HepG2 (cell line): ENCODE measurements around the gene RTEL1. TPM values are rescaled to one million over a fixed set of nuclear protein-coding genes. Genes with fewer than 3 reads are reported as not detected.
A peak's percentile ranks its signal among the peaks of the same experiment; 100 is the strongest.

Experiments used
- AGO2 ChIP-seq: fragments of 200-400 bp; formaldehyde crosslinking; optimal IDR thresholded peaks from 2 replicates; pipeline ENCODE3; 2017; ENCODE audit warnings: mild to moderate bottlenecking, low read depth, low read length, moderate library complexity
- ARID2 ChIP-seq: sonication (generic); formaldehyde crosslinking; IDR thresholded peaks from 2 replicates; pipeline ENCODE4 v1.8.1; 2022; ENCODE audit warnings: mild to moderate bottlenecking, missing genetic modification reagents, borderline replicate concordance
- ARID3A ChIP-seq: IDR thresholded peaks from 2 replicates; pipeline ENCODE4 v1.6.1; 2012; ENCODE audit warnings: low read depth, low read length, improper control_type of control experiment
- ATF2 ChIP-seq: sonication (generic); formaldehyde crosslinking; IDR thresholded peaks from 2 replicates; pipeline ENCODE4 v1.4.0; 2020; ENCODE audit warnings: missing genetic modification reagents
- GABPA ChIP-seq, 2 experiments: IDR thresholded peaks; 2 replicates each; pipeline ENCODE4 v1.6.1; 2011 to 2016; ENCODE audit warnings: low read depth in 2 of 2, low read length in 1 of 2, missing biosample characterization in 1 of 2, missing genetic modification characterization in 1 of 2
- GRHL1 ChIP-seq: sonication (generic); formaldehyde crosslinking; conservative IDR thresholded peaks from 2 replicates; pipeline ENCODE4 v1.8.0; 2022; ENCODE audit warnings: missing genetic modification reagents
- HNRNPLL ChIP-seq: fragments of 200-400 bp; formaldehyde crosslinking; IDR thresholded peaks from 2 replicates; pipeline ENCODE4 v1.6.1; 2017; ENCODE audit warnings: mild to moderate bottlenecking, low read depth, low read length; ENCODE audit not compliant: poor library complexity, severe bottlenecking
- MIER2 ChIP-seq: IDR thresholded peaks from 2 replicates; pipeline ENCODE4 v1.6.1; 2016; ENCODE audit warnings: missing biosample characterization, missing genetic modification reagents
- NRL ChIP-seq: sonication (generic); formaldehyde crosslinking; IDR thresholded peaks from 2 replicates; pipeline ENCODE4 v1.5.0; 2020; ENCODE audit warnings: missing genetic modification reagents, mild to moderate bottlenecking, moderate library complexity, borderline replicate concordance
- POLR2A ChIP-seq, 2 experiments: IDR thresholded peaks; 2 replicates each; pipeline ENCODE4 v1.6.1; 2011; ENCODE audit warnings: low read depth in 2 of 2, low read length in 2 of 2, mild to moderate bottlenecking in 1 of 2, moderate library complexity in 1 of 2; ENCODE audit not compliant: insufficient read depth in 1 of 2
- RBFOX2 ChIP-seq: fragments of 200-400 bp; formaldehyde crosslinking; IDR thresholded peaks from 2 replicates; pipeline ENCODE4 v1.6.1; 2017; ENCODE audit warnings: low read depth, mild to moderate bottlenecking, low read length
- RBM22 ChIP-seq: fragments of 200-400 bp; formaldehyde crosslinking; optimal IDR thresholded peaks from 2 replicates; pipeline ENCODE3; 2017; ENCODE audit warnings: mild to moderate bottlenecking, low read length, moderate library complexity
- ZBTB34 ChIP-seq: sonication (generic); formaldehyde crosslinking; IDR thresholded peaks from 2 replicates; pipeline ENCODE4 v1.8.0; 2022; ENCODE audit warnings: mild to moderate bottlenecking, missing genetic modification reagents
- ZBTB7A ChIP-seq: sonication (generic); formaldehyde crosslinking; IDR thresholded peaks from 2 replicates; pipeline ENCODE4 v1.8.0; 2022; ENCODE audit warnings: mild to moderate bottlenecking, missing genetic modification reagents
- ZFP36L1 ChIP-seq: sonication (generic); formaldehyde crosslinking; IDR thresholded peaks from 2 replicates; pipeline ENCODE4 v1.8.0; 2022; ENCODE audit warnings: mild to moderate bottlenecking, missing genetic modification reagents, moderate library complexity
- ZFP41 ChIP-seq: sonication (generic); formaldehyde crosslinking; IDR thresholded peaks from 2 replicates; pipeline ENCODE4 v1.4.0; 2020; ENCODE audit warnings: mild to moderate bottlenecking, missing genetic modification reagents, borderline replicate concordance
- ZMAT5 ChIP-seq: sonication (generic); formaldehyde crosslinking; IDR thresholded peaks from 2 replicates; pipeline ENCODE4 v1.5.0; 2020; ENCODE audit warnings: mild to moderate bottlenecking, low read depth, missing genetic modification reagents, borderline replicate concordance
- ZNF326 ChIP-seq: sonication (generic); formaldehyde crosslinking; IDR thresholded peaks from 2 replicates; pipeline ENCODE4 v1.4.0; 2020; ENCODE audit warnings: missing genetic modification reagents, borderline replicate concordance
- ZNF556 ChIP-seq: sonication (generic); formaldehyde crosslinking; IDR thresholded peaks from 2 replicates; pipeline ENCODE4 v1.4.0; 2020; ENCODE audit warnings: mild to moderate bottlenecking, missing genetic modification reagents, borderline replicate concordance
- ZNF605 ChIP-seq: sonication (generic); formaldehyde crosslinking; IDR thresholded peaks from 2 replicates; pipeline ENCODE4 v1.8.0; 2022; ENCODE audit warnings: mild to moderate bottlenecking, missing genetic modification reagents
- ZNF670 ChIP-seq: sonication (generic); formaldehyde crosslinking; IDR thresholded peaks from 2 replicates; pipeline ENCODE4 v1.8.0; 2022; ENCODE audit warnings: mild to moderate bottlenecking, missing genetic modification reagents, borderline replicate concordance
- ZNF766 ChIP-seq: sonication (generic); formaldehyde crosslinking; IDR thresholded peaks from 2 replicates; pipeline ENCODE4 v1.5.0; 2020; ENCODE audit warnings: missing genetic modification reagents, borderline replicate concordance
- polyA plus RNA-seq, 8 experiments: library from polyadenylated mRNA; depleted of rRNA in 3 of 8; stranded (reverse) in 7 of 8; unstranded in 1 of 8; fragments of >200 nt; fragmentation: Illumina TruSeq in 4 of 8; extraction: Trizol in 4 of 8; gene quantifications; 2 replicates each; pipeline versions ENCODE4 v1.2.1 to v1.2.3, GENCODE V29; 2011 to 2016; ENCODE audit warnings: low read depth in 4 of 8, missing spikeins in 1 of 8, mixed read lengths in 1 of 8; ENCODE audit not compliant: insufficient read depth in 1 of 8
- total RNA-seq, 5 experiments: library from RNA; depleted of rRNA; stranded (reverse); fragments of >200 nt; fragmentation: Illumina TruSeq; extraction: Trizol; gene quantifications; 2 replicates each; pipeline ENCODE4 v1.2.3, GENCODE V29; 2016; ENCODE audit warnings: low read depth in 1 of 5

Gene RTEL1
- total and polyA plus RNA-seq, 2 of the 13 experiments (the other 11 are each of a cell fraction or from before 2014, with no cell fraction given), result 21.8 to 36.4 TPM

GRCh38 chr20:63700199-63701050 lies 42.3 kb downstream of the RTEL1 start (continued):
- TF ChIP-seq ZNF766 (CRISPR knock-in tag) (no peak), ARID3A (no peak), ZNF326 (CRISPR knock-in tag) (peak; percentile 38; the same call in 1 of the 2 replicates), ZNF556 (CRISPR knock-in tag) (0 out of 2 replicates have a peak, but pooled peaks have one; percentile 12), ZBTB7A (0 out of 2 replicates have a peak, but pooled peaks have one; percentile 8), RBFOX2 (peak; percentile 57; the same call in 1 of the 2 replicates), MIER2 (CRISPR knock-in tag) (no peak), RBM22 (peak; percentile 46), ZNF670 (CRISPR knock-in tag) (0 out of 2 replicates have a peak, but pooled peaks have one; percentile 36), GABPA (IDR thresholded peaks at IDR 0.05; ENCODE audit: low read depth, low read length) (no peak), GABPA (CRISPR knock-in tag; IDR thresholded peaks at IDR 0.05; ENCODE audit: low read depth) (no peak), NRL (CRISPR knock-in tag) (peak; percentile 9; the same call in 1 of the 2 replicates), ATF2 (no peak), POLR2A (IDR thresholded peaks at IDR 0.05; ENCODE audit: insufficient read depth in 1 of 2, low read depth in 2 of 2, low read length in 2 of 2) (peak in 1 of 2 experiments; percentile 18; a peak in 2 of 4 replicates), AGO2 (peak; percentile 83), ZMAT5 (CRISPR knock-in tag) (no peak), ZFP41 (no peak), ARID2 (CRISPR knock-in tag) (no peak), ZFP36L1 (CRISPR knock-in tag) (no peak), ZBTB34 (CRISPR knock-in tag) (no peak), HNRNPLL (peak; percentile 10), ZNF605 (0 out of 2 replicates have a peak, but pooled peaks have one; percentile 42), GRHL1 (CRISPR knock-in tag) (no peak)
